Parathyroid adenoma (tissue), 2 donors: ENCODE data around the gene TLE3.
"Not testable (repeated sequence)": the region's sequence is repeated elsewhere in the genome, so short reads cannot be mapped to it uniquely, and the experiment has no call there.

Experiments used
- H2AFZ ChIP-seq: fragments of 300-600 bp; sonication (generic); one replicate; pipeline ENCODE4 v1.7.0; 2017; ENCODE audit warnings: antibody characterized with exemption, mild to moderate bottlenecking
- H3K27ac ChIP-seq: fragments of 300-600 bp; sonication (generic); one replicate; pipeline ENCODE4 v1.7.0; 2017
- H3K27me3 ChIP-seq: fragments of 300-600 bp; sonication (generic); one replicate; pipeline ENCODE4 v1.7.0; 2017; ENCODE audit warnings: low read length; ENCODE audit not compliant: control insufficient read depth, insufficient read depth
- H3K36me3 ChIP-seq: fragments of 300-600 bp; sonication (generic); one replicate; pipeline ENCODE4 v1.7.0; 2017; ENCODE audit warnings: low read length; ENCODE audit not compliant: control insufficient read depth, insufficient read depth
- H3K4me1 ChIP-seq: fragments of 300-600 bp; sonication (generic); one replicate; pipeline ENCODE4 v1.7.0; 2017; ENCODE audit warnings: control low read depth
- H3K4me2 ChIP-seq: fragments of 300-600 bp; sonication (generic); one replicate; pipeline ENCODE4 v1.7.0; 2017; ENCODE audit warnings: low read length
- H3K4me3 ChIP-seq: fragments of 300-600 bp; sonication (generic); one replicate; pipeline ENCODE4 v1.7.0; 2017; ENCODE audit warnings: low read depth, low read length
- H3K79me2 ChIP-seq: fragments of 300-600 bp; sonication (generic); one replicate; pipeline ENCODE4 v1.7.0; 2017; ENCODE audit warnings: control low read depth
- H3K9ac ChIP-seq: fragments of 300-600 bp; sonication (generic); one replicate; pipeline ENCODE4 v1.7.0; 2017; ENCODE audit warnings: mild to moderate bottlenecking
- H3K9me3 ChIP-seq: fragments of 300-600 bp; sonication (generic); one replicate; pipeline ENCODE4 v1.7.0; 2017; ENCODE audit warnings: low read length; ENCODE audit not compliant: control insufficient read depth
- TF ChIP-seq, protein P1 (sequence below): fragments of 300-600 bp; sonication (generic); IDR thresholded peaks from one replicate; pipeline ENCODE4 v1.7.0; 2017; ENCODE audit warnings: antibody characterized with exemption, mild to moderate bottlenecking
- donor health status: primary hyperparathyroidism.

The TLE3 gene

DNA sequence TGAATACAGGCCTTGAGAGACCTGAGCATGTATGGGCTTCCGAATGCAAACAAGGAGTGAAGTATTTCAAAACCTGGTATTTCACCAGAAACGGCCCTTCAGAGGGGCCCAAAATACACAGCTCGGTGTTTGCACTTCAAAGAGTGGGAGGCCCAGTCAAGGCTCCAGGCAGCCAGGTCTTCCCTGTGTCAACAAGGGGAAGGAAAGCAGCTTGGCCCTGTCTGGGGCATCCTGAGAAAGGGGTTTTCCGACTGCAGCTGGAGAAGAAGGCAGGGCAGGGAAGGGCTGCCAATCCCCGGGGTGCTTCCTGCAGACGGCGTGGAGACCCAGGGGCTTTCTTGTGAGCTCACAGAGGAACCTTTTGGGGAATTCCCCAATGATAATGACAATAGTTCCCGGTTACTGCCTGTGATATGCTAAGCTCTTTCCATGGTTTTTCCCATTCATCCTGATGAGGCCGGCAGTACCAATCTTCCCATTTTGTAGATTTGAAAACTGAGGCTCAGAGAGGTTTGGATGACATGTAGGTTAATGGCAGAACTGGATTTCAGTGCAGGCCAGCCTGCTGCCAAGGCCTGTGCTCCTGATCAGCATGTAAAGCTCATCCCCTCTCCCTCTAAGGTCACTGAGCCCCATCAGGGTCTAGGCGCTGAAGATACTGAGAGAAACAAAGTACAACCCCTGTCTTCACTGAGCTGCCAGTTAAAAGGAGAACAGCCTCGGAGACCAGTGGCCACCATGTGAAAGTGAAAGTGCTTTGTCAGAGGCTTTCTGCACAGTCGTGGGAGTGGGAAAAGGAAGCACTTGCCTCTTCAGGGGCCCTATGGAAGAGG, 43.0 kb upstream of the TLE3 start:
- Histone ChIP-seq H2AFZ (peak overlapping the region; percentile 25), H3K4me3 (no peak overlapping the region), H3K79me2 (no peaks in the 10 kb centered on the region), H3K36me3 (no peaks in the 10 kb centered on the region), H3K27me3 (no peaks in the 10 kb centered on the region), H3K4me2 (no peak overlapping the region), H3K4me1 (peaks cover 6% of the 10 kb centered on the region), H3K27ac (no peak overlapping the region), H3K9me3 (no peaks in the 10 kb centered on the region), H3K9ac (no peak overlapping the region)
- TF ChIP-seq, protein P1, sequence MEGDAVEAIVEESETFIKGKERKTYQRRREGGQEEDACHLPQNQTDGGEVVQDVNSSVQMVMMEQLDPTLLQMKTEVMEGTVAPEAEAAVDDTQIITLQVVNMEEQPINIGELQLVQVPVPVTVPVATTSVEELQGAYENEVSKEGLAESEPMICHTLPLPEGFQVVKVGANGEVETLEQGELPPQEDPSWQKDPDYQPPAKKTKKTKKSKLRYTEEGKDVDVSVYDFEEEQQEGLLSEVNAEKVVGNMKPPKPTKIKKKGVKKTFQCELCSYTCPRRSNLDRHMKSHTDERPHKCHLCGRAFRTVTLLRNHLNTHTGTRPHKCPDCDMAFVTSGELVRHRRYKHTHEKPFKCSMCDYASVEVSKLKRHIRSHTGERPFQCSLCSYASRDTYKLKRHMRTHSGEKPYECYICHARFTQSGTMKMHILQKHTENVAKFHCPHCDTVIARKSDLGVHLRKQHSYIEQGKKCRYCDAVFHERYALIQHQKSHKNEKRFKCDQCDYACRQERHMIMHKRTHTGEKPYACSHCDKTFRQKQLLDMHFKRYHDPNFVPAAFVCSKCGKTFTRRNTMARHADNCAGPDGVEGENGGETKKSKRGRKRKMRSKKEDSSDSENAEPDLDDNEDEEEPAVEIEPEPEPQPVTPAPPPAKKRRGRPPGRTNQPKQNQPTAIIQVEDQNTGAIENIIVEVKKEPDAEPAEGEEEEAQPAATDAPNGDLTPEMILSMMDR: no peak

DNA sequence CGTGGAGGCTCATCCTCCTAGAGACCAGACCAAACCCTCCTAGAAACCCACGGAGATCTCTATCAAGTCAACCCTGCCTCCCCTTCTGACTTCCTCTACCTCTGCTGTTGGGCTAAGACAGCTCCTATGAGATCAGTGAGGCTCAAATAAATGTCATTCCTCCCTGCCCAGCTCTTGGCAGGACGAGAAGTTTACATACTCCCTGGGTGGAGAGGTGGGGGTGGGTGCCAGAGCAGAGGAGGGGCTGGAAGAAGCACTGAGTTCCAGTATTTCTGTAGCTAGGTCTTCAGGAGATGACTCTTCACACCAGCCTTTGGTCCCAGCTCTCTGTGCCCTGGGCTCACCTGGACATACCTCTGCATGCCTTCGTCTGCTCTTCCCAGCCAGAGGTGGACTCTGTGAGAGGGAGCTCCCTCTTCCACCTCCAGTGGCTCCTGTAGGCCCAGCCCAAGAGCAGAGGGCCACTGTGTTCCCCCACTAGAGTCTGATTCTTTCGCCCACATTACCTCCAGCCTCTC, 42.4 kb upstream of the TLE3 start:
- no peaks in the 10 kb centered on the region for H3K36me3 ChIP-seq
- no peak overlapping the region for H3K4me2 ChIP-seq
- peaks cover 6% of the 10 kb centered on the region for H3K4me1 ChIP-seq
- H3K27me3 ChIP-seq: no peaks in the 10 kb centered on the region
- H3K9ac ChIP-seq: no peak overlapping the region
- TF ChIP-seq, protein P1: no peak
- no peak overlapping the region for H2AFZ ChIP-seq
- H3K27ac ChIP-seq: no peak overlapping the region
- H3K79me2 ChIP-seq: no peaks in the 10 kb centered on the region
- no peaks in the 10 kb centered on the region for H3K9me3 ChIP-seq
- H3K4me3 ChIP-seq: no peak overlapping the region

DNA sequence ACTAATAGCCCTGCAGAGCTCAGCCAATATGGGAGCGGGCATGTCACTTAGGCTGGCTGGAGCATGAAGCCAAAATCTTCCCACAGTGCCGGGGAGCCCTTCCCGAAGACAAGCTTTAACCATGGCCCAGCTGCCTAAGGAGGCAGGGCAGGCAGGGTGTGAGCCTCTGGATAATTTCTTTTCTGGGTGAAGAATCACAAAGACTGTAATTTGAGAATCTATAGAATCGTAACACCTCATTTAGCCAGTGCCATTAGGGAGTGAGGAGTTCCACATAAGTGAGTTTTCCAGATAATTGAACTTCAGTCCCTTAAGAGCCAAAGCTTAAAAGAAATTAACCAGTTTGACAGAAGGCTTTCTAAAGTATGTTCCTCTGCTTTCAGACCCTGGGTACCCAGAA, 40.2 kb upstream of the TLE3 start:
- no peaks in the 10 kb centered on the region for H3K9me3 ChIP-seq
- no peaks in the 10 kb centered on the region for H3K79me2 ChIP-seq
- no peak overlapping the region for H3K4me3 ChIP-seq
- peaks cover 5% of the 10 kb centered on the region for H3K4me1 ChIP-seq
- no peaks in the 10 kb centered on the region for H3K36me3 ChIP-seq
- H3K4me2 ChIP-seq: no peak overlapping the region
- no peak overlapping the region for H2AFZ ChIP-seq
- TF ChIP-seq, protein P1: no peak
- no peaks in the 10 kb centered on the region for H3K27me3 ChIP-seq
- H3K27ac ChIP-seq: no peak overlapping the region
- H3K9ac ChIP-seq: no peak overlapping the region

DNA sequence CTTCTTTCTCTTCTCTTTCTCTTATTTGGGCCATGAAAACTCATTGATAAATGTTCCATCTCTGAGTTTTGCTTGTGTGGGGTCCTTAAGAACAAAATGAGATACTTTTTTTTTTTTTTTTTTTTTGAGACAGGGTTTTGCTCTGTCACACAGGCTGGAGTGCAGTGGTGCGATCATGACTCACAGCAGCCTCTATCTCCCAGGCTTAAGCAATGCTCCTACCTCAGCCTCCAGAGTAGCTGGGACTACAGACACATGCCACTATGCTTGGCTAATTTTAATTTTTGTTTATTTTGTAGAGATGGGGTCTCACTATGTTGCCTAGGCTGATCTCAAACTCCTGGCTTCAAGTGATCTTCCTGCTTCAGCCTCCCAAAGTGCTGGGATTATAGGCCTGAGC, 39.3 kb upstream of the TLE3 start:
- H3K36me3 ChIP-seq, H3K4me3 ChIP-seq, H2AFZ ChIP-seq, H3K79me2 ChIP-seq, H3K4me2 ChIP-seq, H3K9ac ChIP-seq, H3K4me1 ChIP-seq, H3K9me3 ChIP-seq, H3K27me3 ChIP-seq, H3K27ac ChIP-seq: not testable (repeated sequence)

DNA sequence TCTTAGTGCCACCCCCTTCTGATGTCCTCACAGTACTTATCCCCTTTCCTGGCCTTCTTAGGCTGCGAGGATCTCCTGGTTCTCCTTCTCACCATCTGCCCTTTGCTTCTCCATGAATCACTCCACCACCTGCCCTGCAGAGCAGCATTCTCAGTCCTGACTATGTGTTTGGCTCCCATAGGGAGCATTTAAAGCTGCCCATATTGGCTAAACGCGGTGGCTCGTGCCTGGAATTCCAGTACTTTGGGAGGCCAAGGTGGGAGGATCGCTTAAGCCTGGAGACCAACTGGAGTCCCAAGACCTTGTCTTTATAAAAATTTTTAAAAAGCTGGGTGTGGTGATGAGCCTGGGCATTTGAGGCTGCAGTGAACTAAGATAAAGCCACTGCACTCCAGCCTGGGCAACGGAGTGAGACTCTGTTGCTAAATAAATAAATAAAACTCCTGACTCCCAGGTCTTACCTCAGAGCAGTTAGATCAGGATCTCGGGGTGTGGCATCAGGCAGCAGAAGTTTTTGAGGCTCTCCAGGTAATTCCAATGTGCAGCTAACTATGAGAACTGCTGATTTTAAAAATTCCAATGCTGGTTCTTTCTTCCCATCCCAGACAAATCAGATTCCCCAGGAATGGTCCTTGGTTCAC, 36.2 kb upstream of the TLE3 start:
- no peak overlapping the region for H3K9ac ChIP-seq
- H3K9me3 ChIP-seq: no peaks in the 10 kb centered on the region
- H3K4me1 ChIP-seq: peaks cover 4% of the 10 kb centered on the region
- H3K27me3 ChIP-seq: no peaks in the 10 kb centered on the region
- no peak overlapping the region for H3K4me2 ChIP-seq
- H3K27ac ChIP-seq: no peak overlapping the region
- no peak overlapping the region for H3K4me3 ChIP-seq
- H3K79me2 ChIP-seq: no peaks in the 10 kb centered on the region
- H3K36me3 ChIP-seq: no peaks in the 10 kb centered on the region
- TF ChIP-seq, protein P1: no peak
- H2AFZ ChIP-seq: no peak overlapping the region
